HUES48 (cell line): ENCODE data around the gene DMRT2.

Experiments used
- H3K27ac ChIP-seq: one replicate; pipeline ENCODE4 v1.7.0; 2013; ENCODE audit warnings: low read depth, low read length, inconsistent platforms
- H3K27me3 ChIP-seq: 2 replicates; pipeline ENCODE4 v1.6.1; 2013; ENCODE audit warnings: mild to moderate bottlenecking, low read length; ENCODE audit not compliant: control insufficient read depth, insufficient read depth
- H3K36me3 ChIP-seq: 2 replicates; pipeline ENCODE4 v1.6.1; 2013; ENCODE audit warnings: low read length; ENCODE audit not compliant: control insufficient read depth, insufficient read depth
- H3K4me1 ChIP-seq: 2 replicates; pipeline ENCODE4 v1.6.1; 2013; ENCODE audit warnings: mild to moderate bottlenecking, low read length; ENCODE audit not compliant: control insufficient read depth, insufficient read depth
- H3K4me3 ChIP-seq: 2 replicates; pipeline ENCODE4 v1.5.1; 2013; ENCODE audit warnings: mild to moderate bottlenecking, low read depth, low read length
- H3K9ac ChIP-seq: 2 replicates; pipeline ENCODE4 v1.6.1; 2013; ENCODE audit warnings: mild to moderate bottlenecking, low read depth, low read length, moderate library complexity
- H3K9me3 ChIP-seq: 2 replicates; pipeline ENCODE4 v1.6.1; 2013; ENCODE audit warnings: low read length; ENCODE audit not compliant: control insufficient read depth, insufficient read depth

Gene DMRT2

GRCh38 chr9:1050125-1050895 is at the start of gene DMRT2:
Gene DMRT2 (plus strand): TSS chr9:1050357. CDS start chr9:1051614, 1,257 bp downstream.
- H3K4me1 ChIP-seq, result peaks cover 29% of the 10 kb centered on the region
- no peak within 1 kb of the TSS for H3K9ac ChIP-seq
- H3K27me3 ChIP-seq, result peaks cover 100% of the 10 kb centered on the region
- H3K4me3 ChIP-seq, result peak within 1 kb of the TSS; percentile 70
- H3K27ac ChIP-seq, result no peak within 1 kb of the TSS
- no peaks in the 10 kb centered on the region for H3K9me3 ChIP-seq
- no peaks in the 10 kb centered on the region for H3K36me3 ChIP-seq

- Histone ChIP-seq H3K4me3 (no peak overlapping the region), H3K27me3 (no peaks in the 10 kb centered on the region), H3K9ac (no peak overlapping the region), H3K9me3 (peaks cover 35% of the 10 kb centered on the region), H3K4me1 (no peaks in the 10 kb centered on the region), H3K27ac (no peak overlapping the region), H3K36me3 (no peaks in the 10 kb centered on the region)
Observed at GRCh38 chr9:1001838-1002237, 48.3 kb upstream of the DMRT2 start.

- Histone ChIP-seq H3K4me3 (no peak overlapping the region), H3K9me3 (peaks cover 33% of the 10 kb centered on the region)
Observed at GRCh38 chr9:1002678-1003077, 47.5 kb upstream of the DMRT2 start.

GRCh38 chr9:1005043-1005667 is 45.0 kb upstream of the DMRT2 start:
- no peaks in the 10 kb centered on the region for H3K36me3 ChIP-seq
- H3K9me3 ChIP-seq, result peaks cover 13% of the 10 kb centered on the region
- H3K9ac ChIP-seq, result no peak overlapping the region
- no peaks in the 10 kb centered on the region for H3K4me1 ChIP-seq
- H3K27me3 ChIP-seq, result peaks cover 11% of the 10 kb centered on the region
- no peak overlapping the region for H3K4me3 ChIP-seq
- H3K27ac ChIP-seq, result no peak overlapping the region

More at GRCh38 chr9:1002678-1003077, 47.5 kb upstream of the DMRT2 start:
- no peaks in the 10 kb centered on the region; the same call in 1 of the 2 replicates for H3K27me3 ChIP-seq
- no peaks in the 10 kb centered on the region for H3K4me1 ChIP-seq
- H3K36me3 ChIP-seq, result no peaks in the 10 kb centered on the region
- no peak overlapping the region for H3K9ac ChIP-seq
- H3K27ac ChIP-seq, result no peak overlapping the region

- peaks cover 11% of the 10 kb centered on the region for H3K27me3 ChIP-seq
- H3K27ac ChIP-seq, result no peak overlapping the region
- H3K36me3 ChIP-seq, result no peaks in the 10 kb centered on the region
- no peaks in the 10 kb centered on the region for H3K4me1 ChIP-seq
- H3K9me3 ChIP-seq, result no peaks in the 10 kb centered on the region; the same call in 1 of the 2 replicates
- no peak overlapping the region for H3K4me3 ChIP-seq
- no peak overlapping the region for H3K9ac ChIP-seq
Observed at GRCh38 chr9:1007312-1007711, 42.8 kb upstream of the DMRT2 start.

- Histone ChIP-seq H3K4me3 (no peak overlapping the region), H3K9me3 (no peaks in the 10 kb centered on the region; the same call in 1 of the 2 replicates), H3K27me3 (peaks cover 11% of the 10 kb centered on the region), H3K36me3 (no peaks in the 10 kb centered on the region), H3K9ac (no peak overlapping the region), H3K27ac (no peak overlapping the region), H3K4me1 (no peaks in the 10 kb centered on the region)
Observed at GRCh38 chr9:1008216-1008615, 41.9 kb upstream of the DMRT2 start.

- Histone ChIP-seq H3K4me3 (no peak overlapping the region), H3K4me1 (no peaks in the 10 kb centered on the region), H3K9ac (no peak overlapping the region), H3K9me3 (no peaks in the 10 kb centered on the region), H3K36me3 (no peaks in the 10 kb centered on the region), H3K27me3 (peaks cover 11% of the 10 kb centered on the region), H3K27ac (no peak overlapping the region)
Observed at GRCh38 chr9:1009101-1009707, 41.0 kb upstream of the DMRT2 start.

- H3K27me3 ChIP-seq, result peaks cover 10% of the 10 kb centered on the region; the same call in 1 of the 2 replicates
- no peaks in the 10 kb centered on the region for H3K4me1 ChIP-seq
- H3K9ac ChIP-seq, result no peak overlapping the region
- H3K36me3 ChIP-seq, result no peaks in the 10 kb centered on the region
- no peak overlapping the region for H3K27ac ChIP-seq
- H3K9me3 ChIP-seq, result no peaks in the 10 kb centered on the region
- H3K4me3 ChIP-seq, result no peak overlapping the region
Observed at GRCh38 chr9:1013021-1013420, 37.1 kb upstream of the DMRT2 start.

- Histone ChIP-seq H3K9ac (no peak overlapping the region), H3K9me3 (no peaks in the 10 kb centered on the region), H3K27ac (no peak overlapping the region), H3K4me1 (no peaks in the 10 kb centered on the region), H3K36me3 (no peaks in the 10 kb centered on the region), H3K27me3 (no peaks in the 10 kb centered on the region; the same call in 1 of the 2 replicates), H3K4me3 (no peak overlapping the region)
Observed at GRCh38 chr9:1014225-1014624, 35.9 kb upstream of the DMRT2 start.

- H3K4me3 ChIP-seq, result no peak overlapping the region
- no peaks in the 10 kb centered on the region for H3K9me3 ChIP-seq
- H3K9ac ChIP-seq, result no peak overlapping the region
- H3K4me1 ChIP-seq, result no peaks in the 10 kb centered on the region
- no peaks in the 10 kb centered on the region for H3K36me3 ChIP-seq
- no peak overlapping the region for H3K27ac ChIP-seq
- no peaks in the 10 kb centered on the region; the same call in 1 of the 2 replicates for H3K27me3 ChIP-seq
Observed at GRCh38 chr9:1014640-1015039, 35.5 kb upstream of the DMRT2 start.

- Histone ChIP-seq H3K4me1 (no peaks in the 10 kb centered on the region), H3K36me3 (no peaks in the 10 kb centered on the region), H3K4me3 (no peak overlapping the region), H3K27me3 (no peaks in the 10 kb centered on the region), H3K27ac (no peak overlapping the region), H3K9me3 (peaks cover 2% of the 10 kb centered on the region; the same call in 1 of the 2 replicates), H3K9ac (no peak overlapping the region)
Observed at GRCh38 chr9:1018121-1018520, 32.0 kb upstream of the DMRT2 start.
